Esophagus muscularis mucosa (tissue), 4 donors: ENCODE results near the gene LRRC75A. TPM values are rescaled to one million over a fixed set of nuclear protein-coding genes. Genes with fewer than 3 reads are reported as not detected.

Experiments used
- DNase-seq: peaks from one replicate; pipeline ENCODE4 v3.0.0-alpha.2; 2017; ENCODE audit errors: extremely low spot score
- H3K27ac ChIP-seq, 4 donors: fragments of 200-600 bp; sonication (generic); replicated peaks in 1 of 4; 1 replicate in 3 of 4; 2 replicates in 1 of 4; pipeline ENCODE4 v1.5.1; 2016 to 2019; ENCODE audit warnings: mild to moderate bottlenecking in 1 of 4
- H3K27me3 ChIP-seq, 4 donors: fragments of 200-600 bp; sonication (generic); one replicate each; pipeline versions ENCODE4 v1.5.1 to v1.6.0; 2016 to 2019
- H3K36me3 ChIP-seq, 4 donors: fragments of 200-600 bp; sonication (generic); one replicate each; pipeline ENCODE4 v1.5.1; 2016 to 2019
- H3K4me1 ChIP-seq, 4 donors: fragments of 200-600 bp; sonication (generic); one replicate each; pipeline ENCODE4 v1.5.1; 2016 to 2019
- H3K4me3 ChIP-seq, 4 donors: fragments of 200-600 bp; sonication (generic); 1 replicate in 2 of 4; 2 replicates in 2 of 4; pipeline ENCODE4 v1.5.1; 2016 to 2019; ENCODE audit warnings: mild to moderate bottlenecking in 4 of 4, moderate library complexity in 1 of 4
- H3K9me3 ChIP-seq, 4 donors: fragments of 200-600 bp; sonication (generic); 1 replicate in 3 of 4; 2 replicates in 1 of 4; pipeline ENCODE4 v1.5.1; 2016 to 2019
- EP300 ChIP-seq: sonication (generic); formaldehyde crosslinking; IDR thresholded peaks from one replicate; pipeline ENCODE4 v1.6.1; 2017; ENCODE audit warnings: antibody characterized with exemption
- POLR2A ChIP-seq: fragments of 450-650 bp; IDR thresholded peaks from one replicate; pipeline ENCODE4 v1.6.1; 2017; ENCODE audit warnings: antibody characterized with exemption, moderate library complexity, mild to moderate bottlenecking, low read depth
- POLR2AphosphoS5 ChIP-seq, 2 donors: sonication (generic); formaldehyde crosslinking; IDR thresholded peaks; one replicate each; pipeline ENCODE4 v1.6.1; 2017; ENCODE audit warnings: antibody characterized with exemption in 2 of 2
- WGBS: methylation state at CpG from one replicate; pipeline ENCODE4 v1.1.5; 2018; 5-methylcytosine and 5-hydroxymethylcytosine counted together
- intact Hi-C: fragments of 100-400 bp; cut with DNase I; formaldehyde crosslinking; loops from one replicate; pipeline ENCODE4 v1.15.1; 2023
- total RNA-seq, 4 donors: library from RNA; depleted of rRNA; stranded (reverse); fragments of >200 nt; gene quantifications; one replicate each; pipeline versions ENCODE4 v1.1.0 to v1.2.1, GENCODE V29; 2016
- TF ChIP-seq, protein P1 (sequence below), 3 experiments: fragments of 200-600 bp in 2 of 3; fragments of 450-650 bp in 1 of 3; sonication (generic) in 2 of 3; IDR thresholded peaks; one replicate each; pipeline ENCODE4 v1.5.1; 2017 to 2019; ENCODE audit warnings: antibody characterized with exemption in 3 of 3, mild to moderate bottlenecking in 2 of 3, moderate library complexity in 1 of 3

LRRC75A gene
- 1 to 10 TPM in 2 of 4 donors, under 1 TPM in 2; 0.83 to 3.5 (median 2.0) TPM for total RNA-seq

DNA sequence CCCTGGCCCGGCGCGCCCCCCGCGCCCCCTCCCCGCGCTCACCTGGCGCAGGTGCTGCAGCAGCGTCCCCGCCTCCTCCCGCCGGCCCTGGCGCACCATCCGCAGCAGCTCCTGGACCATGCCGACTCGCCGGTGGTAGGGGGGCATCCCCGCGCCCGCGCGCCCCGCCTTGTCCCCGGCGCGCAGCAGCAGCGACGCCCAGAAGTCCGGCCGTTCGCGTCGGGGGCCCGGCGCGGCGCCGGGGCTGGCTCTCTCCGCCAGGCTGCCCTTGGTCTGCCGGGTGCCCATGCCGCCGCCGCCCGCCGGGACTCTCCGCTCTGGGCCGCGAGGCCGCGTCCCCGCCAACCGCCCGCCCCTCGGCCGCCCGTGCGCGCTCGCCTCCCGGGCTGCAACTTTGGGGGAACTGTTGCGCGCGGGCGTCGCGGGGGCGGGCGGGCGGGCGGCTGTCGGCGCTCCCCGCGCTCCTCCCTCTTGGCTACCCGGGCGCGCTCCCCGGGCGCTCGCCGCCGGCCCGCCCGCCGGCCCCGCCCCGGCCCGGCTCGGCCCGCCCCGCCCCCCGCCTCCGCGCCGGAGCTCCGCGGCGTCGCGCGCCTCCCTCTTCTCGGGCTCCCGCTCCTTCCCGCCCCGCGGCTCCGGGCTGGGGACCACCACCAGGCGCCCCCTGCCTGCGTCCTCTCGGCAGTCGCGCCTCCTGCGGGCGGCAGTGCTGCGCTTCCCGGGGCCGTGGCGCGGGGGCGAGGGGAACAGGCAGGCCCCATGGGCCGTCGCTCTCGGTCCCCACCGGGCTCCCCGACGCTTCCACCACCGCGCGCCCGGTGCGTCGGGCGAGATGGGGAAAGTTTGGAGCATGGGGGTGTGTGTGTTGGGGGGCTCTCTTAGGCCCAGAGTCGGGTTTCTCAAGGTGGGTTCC lies at the start of gene LRRC75A:
Gene LRRC75A (minus strand): TSS at position 491 of the 910 bp plus-strand sequence. CDS start 203 bp downstream, at position 288.
- H3K27ac ChIP-seq, result peak within 1 kb of the TSS; percentile 35 to 62 (median 56)
- intact Hi-C loops, result no loop called here

DNA sequence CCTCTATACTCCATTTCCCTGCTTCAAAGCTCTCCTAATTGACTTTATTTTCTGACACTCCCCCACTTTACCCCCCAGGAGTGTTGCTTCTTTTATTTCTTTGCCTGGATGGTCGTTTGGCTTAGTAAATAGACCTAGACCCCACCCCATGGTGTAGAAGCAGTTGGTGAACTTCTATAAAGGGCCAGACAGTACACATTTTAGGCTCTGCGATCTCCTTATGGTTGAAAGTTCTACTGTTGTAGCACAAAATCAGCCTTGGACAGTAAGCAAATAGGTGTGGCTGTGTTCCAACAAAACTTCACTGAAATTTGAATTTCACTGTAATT lies 45.1 kb upstream of the LRRC75A start:
- Histone ChIP-seq H3K27me3 (peaks cover 0 to 8% (median 0%) of the 10 kb centered on the region in 4 donors), H3K9me3 (no peaks in the 10 kb centered on the region), H3K27ac (peak overlapping the region in 3 of 4 donors; percentile 89 to 94 (median 91)), H3K36me3 (no peaks in the 10 kb centered on the region), H3K4me3 (no peak overlapping the region), H3K4me1 (peaks cover 4 to 18% (median 11%) of the 10 kb centered on the region in 4 donors)
- TF ChIP-seq, protein P1, sequence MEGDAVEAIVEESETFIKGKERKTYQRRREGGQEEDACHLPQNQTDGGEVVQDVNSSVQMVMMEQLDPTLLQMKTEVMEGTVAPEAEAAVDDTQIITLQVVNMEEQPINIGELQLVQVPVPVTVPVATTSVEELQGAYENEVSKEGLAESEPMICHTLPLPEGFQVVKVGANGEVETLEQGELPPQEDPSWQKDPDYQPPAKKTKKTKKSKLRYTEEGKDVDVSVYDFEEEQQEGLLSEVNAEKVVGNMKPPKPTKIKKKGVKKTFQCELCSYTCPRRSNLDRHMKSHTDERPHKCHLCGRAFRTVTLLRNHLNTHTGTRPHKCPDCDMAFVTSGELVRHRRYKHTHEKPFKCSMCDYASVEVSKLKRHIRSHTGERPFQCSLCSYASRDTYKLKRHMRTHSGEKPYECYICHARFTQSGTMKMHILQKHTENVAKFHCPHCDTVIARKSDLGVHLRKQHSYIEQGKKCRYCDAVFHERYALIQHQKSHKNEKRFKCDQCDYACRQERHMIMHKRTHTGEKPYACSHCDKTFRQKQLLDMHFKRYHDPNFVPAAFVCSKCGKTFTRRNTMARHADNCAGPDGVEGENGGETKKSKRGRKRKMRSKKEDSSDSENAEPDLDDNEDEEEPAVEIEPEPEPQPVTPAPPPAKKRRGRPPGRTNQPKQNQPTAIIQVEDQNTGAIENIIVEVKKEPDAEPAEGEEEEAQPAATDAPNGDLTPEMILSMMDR (IDR thresholded peaks at IDR 0.05), result no peak
- TF ChIP-seq EP300 (no peak), POLR2AphosphoS5 (IDR thresholded peaks at IDR 0.05) (no peak)
- 43% methylated on average over 2 of the region's 2 CpGs for WGBS
- no peak for DNase-seq
- intact Hi-C loops, result loop anchor here (5.0 kb wide), 1 partner anchor 50 kb away; no protein-coding TSS in a partner anchor

More for the DNA sequence above, at the start of gene LRRC75A:
- Histone ChIP-seq H3K36me3 (no peaks in the 10 kb centered on the region), H3K27me3 (no peaks in the 10 kb centered on the region), H3K9me3 (no peaks in the 10 kb centered on the region), H3K4me1 (peaks cover 14 to 30% (median 20%) of the 10 kb centered on the region in 4 donors), H3K4me3 (peak within 1 kb of the TSS; percentile 66 to 88 (median 68))
- 0% methylated on average over 22 of the region's 134 CpGs for WGBS
- no peak for TF ChIP-seq POLR2AphosphoS5 (IDR thresholded peaks at IDR 0.05)
- TF ChIP-seq, protein P1 (IDR thresholded peaks at IDR 0.05), result no peak
- no peak for TF ChIP-seq POLR2A
- no peak for TF ChIP-seq EP300
- no peak for DNase-seq

DNA sequence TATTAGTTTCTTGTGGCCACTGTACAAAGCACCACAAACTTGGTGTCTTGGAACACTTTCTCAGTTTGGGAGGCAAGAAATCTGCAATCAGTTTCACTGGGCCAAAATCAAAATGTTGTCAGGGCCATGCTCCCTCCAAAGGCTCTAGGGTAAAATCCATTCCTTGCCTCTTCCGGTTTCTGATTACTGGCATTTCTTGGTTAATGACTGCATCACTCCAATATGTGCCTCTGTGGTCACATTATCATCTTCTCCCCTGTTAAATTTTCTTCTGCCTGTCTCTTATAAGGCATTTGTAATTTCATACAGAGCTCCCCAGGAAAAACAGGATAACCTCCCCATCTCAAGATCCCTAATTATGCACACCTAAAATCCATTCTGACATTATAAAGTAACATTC lies 42.2 kb upstream of the LRRC75A start:
- peaks cover 0 to 22% (median 0%) of the 10 kb centered on the region in 4 donors for H3K27me3 ChIP-seq
- intact Hi-C loops, result no loop called here
- H3K9me3 ChIP-seq, result no peaks in the 10 kb centered on the region
- peaks cover 4 to 18% (median 11%) of the 10 kb centered on the region in 4 donors for H3K4me1 ChIP-seq
- DNase-seq, result no peak
- no peak overlapping the region for H3K27ac ChIP-seq
- no peak for TF ChIP-seq POLR2A
- no peak for TF ChIP-seq EP300
- no peak for TF ChIP-seq POLR2AphosphoS5 (IDR thresholded peaks at IDR 0.05)
- TF ChIP-seq, protein P1 (IDR thresholded peaks at IDR 0.05), result no peak
- 88% methylated on average over 1 of the region's 1 CpG for WGBS
- no peak overlapping the region for H3K4me3 ChIP-seq
- no peaks in the 10 kb centered on the region for H3K36me3 ChIP-seq

DNA sequence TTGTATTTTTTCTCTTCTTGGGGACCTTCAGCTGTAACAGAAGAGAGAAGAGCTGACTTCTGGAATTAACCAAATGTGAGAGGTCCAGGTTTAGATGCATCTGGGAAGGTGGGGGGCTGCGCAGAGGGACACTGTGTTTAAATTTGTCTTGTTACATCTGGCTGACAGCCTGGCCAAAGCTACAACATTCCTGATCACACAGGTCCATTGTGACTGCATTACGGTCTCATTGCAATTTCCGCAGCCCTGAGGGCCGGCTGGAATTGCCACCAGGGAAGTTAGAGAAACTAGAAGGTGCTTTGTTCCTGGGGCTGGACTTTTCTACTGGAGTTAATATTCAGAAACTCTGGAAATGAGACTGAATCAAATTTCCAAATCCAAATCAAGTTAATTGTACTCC lies 37.9 kb upstream of the LRRC75A start:
- H3K27ac ChIP-seq, result no peak overlapping the region
- H3K4me1 ChIP-seq, result peaks cover 0 to under 1% (median under 1%) of the 10 kb centered on the region in 4 donors
- H3K27me3 ChIP-seq, result peaks cover 0 to 30% (median 0%) of the 10 kb centered on the region in 4 donors
- H3K9me3 ChIP-seq, result no peaks in the 10 kb centered on the region
- WGBS, result 94% methylated on average over 4 of the region's 4 CpGs
- TF ChIP-seq POLR2A (no peak), EP300 (no peak), POLR2AphosphoS5 (IDR thresholded peaks at IDR 0.05) (no peak)
- TF ChIP-seq, protein P1 (IDR thresholded peaks at IDR 0.05), result no peak
- no peaks in the 10 kb centered on the region for H3K36me3 ChIP-seq
- no peak overlapping the region for H3K4me3 ChIP-seq
- DNase-seq, result no peak
- intact Hi-C loops, result no loop called here
